T-helper 1 cell treated with Interleukin-12 subunit alpha and Interleukin-12 subunit beta and Interleukin-4 antibody, amounts not matched to agents 30 μg/mL and 1 μg/mL, for 36 hours (primary cell): Measurements from ENCODE around the gene CDYL.

ENCODE experiments used
- H3K27ac Mint-ChIP-seq: one replicate; pipeline ENCODE4 v1.8.0; 2021; ENCODE audit warnings: mild to moderate bottlenecking, mixed read lengths
- H3K27me3 Mint-ChIP-seq: one replicate; pipeline ENCODE4 v1.8.0; 2021; ENCODE audit warnings: low read depth, mixed read lengths
- H3K36me3 Mint-ChIP-seq: one replicate; pipeline ENCODE4 v1.8.0; 2021; ENCODE audit warnings: low read depth, mixed read lengths
- H3K4me1 Mint-ChIP-seq: one replicate; pipeline ENCODE4 v1.8.0; 2021; ENCODE audit warnings: low read depth, mixed read lengths
- H3K4me3 Mint-ChIP-seq: one replicate; pipeline ENCODE4 v1.8.0; 2021; ENCODE audit warnings: mild to moderate bottlenecking, moderate library complexity, mixed read lengths
- H3K9me3 Mint-ChIP-seq: one replicate; pipeline ENCODE4 v1.8.0; 2021; ENCODE audit warnings: mixed read lengths

CDYL gene

GRCh38 chr6:4884646-4885340 lies 108.6 kb downstream of the CDYL start:
- Mint-ChIP-seq H3K9me3 (no peaks in the 10 kb centered on the region), H3K27me3 (no peaks in the 10 kb centered on the region), H3K4me1 (no peaks in the 10 kb centered on the region), H3K36me3 (no peaks in the 10 kb centered on the region), H3K4me3 (no peak overlapping the region), H3K27ac (no peak overlapping the region)

GRCh38 chr6:4885341-4885933 lies 109.2 kb downstream of the CDYL start:
- Mint-ChIP-seq H3K36me3 (no peaks in the 10 kb centered on the region), H3K4me1 (no peaks in the 10 kb centered on the region), H3K9me3 (no peaks in the 10 kb centered on the region), H3K27ac (no peak overlapping the region), H3K4me3 (no peak overlapping the region), H3K27me3 (no peaks in the 10 kb centered on the region)

- Mint-ChIP-seq H3K36me3 (peaks cover 3% of the 10 kb centered on the region), H3K27me3 (no peaks in the 10 kb centered on the region), H3K4me1 (no peaks in the 10 kb centered on the region), H3K27ac (no peak overlapping the region), H3K4me3 (no peak overlapping the region), H3K9me3 (no peaks in the 10 kb centered on the region)
These were observed 112.6 kb downstream of the CDYL start for GRCh38 chr6:4888841-4889240.

GRCh38 chr6:4889701-4890100 lies 113.5 kb downstream of the CDYL start:
- no peak overlapping the region for H3K27ac Mint-ChIP-seq

GRCh38 chr6:4890191-4890590 lies 114.0 kb downstream of the CDYL start:
- Mint-ChIP-seq H3K27me3 (no peaks in the 10 kb centered on the region), H3K36me3 (peaks cover 3% of the 10 kb centered on the region), H3K9me3 (no peaks in the 10 kb centered on the region), H3K4me1 (no peaks in the 10 kb centered on the region), H3K4me3 (no peak overlapping the region), H3K27ac (no peak overlapping the region)

More at GRCh38 chr6:4889701-4890100, 113.5 kb downstream of the CDYL start:
- Mint-ChIP-seq H3K4me1 (no peaks in the 10 kb centered on the region), H3K4me3 (no peak overlapping the region), H3K36me3 (peaks cover 3% of the 10 kb centered on the region), H3K9me3 (no peaks in the 10 kb centered on the region), H3K27me3 (no peaks in the 10 kb centered on the region)

- H3K4me1 Mint-ChIP-seq = no peaks in the 10 kb centered on the region
- H3K27ac Mint-ChIP-seq = no peak overlapping the region
- no peak overlapping the region for H3K4me3 Mint-ChIP-seq
- H3K27me3 Mint-ChIP-seq = no peaks in the 10 kb centered on the region
- no peaks in the 10 kb centered on the region for H3K9me3 Mint-ChIP-seq
- H3K36me3 Mint-ChIP-seq = peaks cover 3% of the 10 kb centered on the region
These were observed 114.4 kb downstream of the CDYL start for GRCh38 chr6:4890627-4891026.

- no peak overlapping the region for H3K27ac Mint-ChIP-seq
- no peaks in the 10 kb centered on the region for H3K4me1 Mint-ChIP-seq
- no peaks in the 10 kb centered on the region for H3K27me3 Mint-ChIP-seq
These were observed 114.9 kb downstream of the CDYL start for GRCh38 chr6:4891141-4891540.

GRCh38 chr6:4892785-4893485 lies 116.7 kb downstream of the CDYL start:
- H3K36me3 Mint-ChIP-seq = peaks cover 16% of the 10 kb centered on the region

More at GRCh38 chr6:4891141-4891540, 114.9 kb downstream of the CDYL start:
- H3K9me3 Mint-ChIP-seq = no peaks in the 10 kb centered on the region
- H3K36me3 Mint-ChIP-seq = peaks cover 5% of the 10 kb centered on the region
- H3K4me3 Mint-ChIP-seq = no peak overlapping the region

GRCh38 chr6:4894049-4894448 lies 117.8 kb downstream of the CDYL start:
- Mint-ChIP-seq H3K27me3 (no peaks in the 10 kb centered on the region), H3K9me3 (peaks cover 2% of the 10 kb centered on the region), H3K4me3 (no peak overlapping the region), H3K4me1 (no peaks in the 10 kb centered on the region), H3K27ac (no peak overlapping the region), H3K36me3 (peaks cover 16% of the 10 kb centered on the region)

More at GRCh38 chr6:4892785-4893485, 116.7 kb downstream of the CDYL start:
- Mint-ChIP-seq H3K4me1 (no peaks in the 10 kb centered on the region), H3K27ac (no peak overlapping the region), H3K9me3 (no peaks in the 10 kb centered on the region), H3K27me3 (no peaks in the 10 kb centered on the region), H3K4me3 (no peak overlapping the region)

- no peak overlapping the region for H3K4me3 Mint-ChIP-seq
- H3K36me3 Mint-ChIP-seq = peaks cover 21% of the 10 kb centered on the region
- peaks cover 8% of the 10 kb centered on the region for H3K9me3 Mint-ChIP-seq
- H3K4me1 Mint-ChIP-seq = no peaks in the 10 kb centered on the region
- no peaks in the 10 kb centered on the region for H3K27me3 Mint-ChIP-seq
- H3K27ac Mint-ChIP-seq = no peak overlapping the region
These were observed 119.8 kb downstream of the CDYL start for GRCh38 chr6:4895971-4896370.

- H3K4me1 Mint-ChIP-seq = no peaks in the 10 kb centered on the region
- H3K9me3 Mint-ChIP-seq = peaks cover 8% of the 10 kb centered on the region
- H3K27ac Mint-ChIP-seq = no peak overlapping the region
- H3K27me3 Mint-ChIP-seq = no peaks in the 10 kb centered on the region
- H3K36me3 Mint-ChIP-seq = peaks cover 24% of the 10 kb centered on the region
- no peak overlapping the region for H3K4me3 Mint-ChIP-seq
These were observed 120.2 kb downstream of the CDYL start for GRCh38 chr6:4896401-4896800.

GRCh38 chr6:4899249-4900034 lies 123.2 kb downstream of the CDYL start:
- peaks cover 8% of the 10 kb centered on the region for H3K9me3 Mint-ChIP-seq

GRCh38 chr6:4901386-4902061 lies 125.3 kb downstream of the CDYL start:
- H3K4me1 Mint-ChIP-seq = peaks cover 9% of the 10 kb centered on the region
- H3K36me3 Mint-ChIP-seq = peaks cover 16% of the 10 kb centered on the region

More at GRCh38 chr6:4899249-4900034, 123.2 kb downstream of the CDYL start:
- peaks cover 23% of the 10 kb centered on the region for H3K36me3 Mint-ChIP-seq
- no peak overlapping the region for H3K27ac Mint-ChIP-seq
- H3K27me3 Mint-ChIP-seq = no peaks in the 10 kb centered on the region
- H3K4me3 Mint-ChIP-seq = no peak overlapping the region
- no peaks in the 10 kb centered on the region for H3K4me1 Mint-ChIP-seq

GRCh38 chr6:4902363-4902762 lies 126.2 kb downstream of the CDYL start:
- H3K4me3 Mint-ChIP-seq = no peak overlapping the region
- H3K36me3 Mint-ChIP-seq = peaks cover 11% of the 10 kb centered on the region
- H3K27ac Mint-ChIP-seq = no peak overlapping the region

More at GRCh38 chr6:4901386-4902061, 125.3 kb downstream of the CDYL start:
- Mint-ChIP-seq H3K27ac (no peak overlapping the region), H3K27me3 (no peaks in the 10 kb centered on the region), H3K9me3 (peaks cover 8% of the 10 kb centered on the region), H3K4me3 (no peak overlapping the region)

More at GRCh38 chr6:4902363-4902762, 126.2 kb downstream of the CDYL start:
- Mint-ChIP-seq H3K27me3 (no peaks in the 10 kb centered on the region), H3K4me1 (peaks cover 16% of the 10 kb centered on the region), H3K9me3 (peaks cover 8% of the 10 kb centered on the region)
